Mesenteric fat pad (tissue), 1 donor: Measurements from ENCODE around the gene B3GNT5. TPM values are rescaled to one million over a fixed set of nuclear protein-coding genes. Genes with fewer than 3 reads are reported as not detected.

Experiments used
- DNase-seq: peaks from one replicate; pipeline ENCODE4 v3.0.0-alpha.2; 2020; ENCODE audit warnings: low spot score
- long read RNA-seq: library from polyadenylated mRNA; unstranded; transcript quantifications from one replicate; pipeline ENCODE4 v2.0.0, GENCODE V29; 2020
- total RNA-seq: library from RNA; stranded (reverse); fragmentation: NEBNext Ultra II Directional; extraction: Animal tissue kit (Norgen Biotek cat#: 25700); gene quantifications from one replicate; pipeline ENCODE4 v1.2.1, GENCODE V29; 2021
- donor health status: DM: yes; HTN: yes; CAD: no.

Gene B3GNT5
- total RNA-seq = 35.2 TPM
- long read RNA-seq, full-length matches to known transcripts = 3 of 12 reads
- long read RNA-seq, partial matches to known transcripts = 4 of 12 reads
- long read RNA-seq, other reads (novel, unspliced or antisense) = 5 of 12 reads

GRCh38 chr3:183252973-183253527 is at the start of gene B3GNT5:
B3GNT5 (plus strand) TSS chr3:183253253; CDS start chr3:183269799, 16,546 bp downstream.
- DNase-seq = no peak

- DNase-seq = no peak
Observed at GRCh38 chr3:183203670-183204069, 49.4 kb upstream of the B3GNT5 start.

- DNase-seq = no peak
Observed at GRCh38 chr3:183208260-183208659, 44.8 kb upstream of the B3GNT5 start.

GRCh38 chr3:183208800-183209199 is 44.3 kb upstream of the B3GNT5 start:
- DNase-seq = no peak

GRCh38 chr3:183210341-183210740 is 42.7 kb upstream of the B3GNT5 start:
- DNase-seq = no peak

- DNase-seq = no peak
Observed at GRCh38 chr3:183210862-183211341, 42.2 kb upstream of the B3GNT5 start.

- no peak for DNase-seq
Observed at GRCh38 chr3:183211352-183211751, 41.7 kb upstream of the B3GNT5 start.

GRCh38 chr3:183212096-183212495 is 41.0 kb upstream of the B3GNT5 start:
- DNase-seq = no peak

- no peak for DNase-seq
Observed at GRCh38 chr3:183212565-183212964, 40.5 kb upstream of the B3GNT5 start.

GRCh38 chr3:183213415-183214276 is 39.4 kb upstream of the B3GNT5 start:
- DNase-seq = no peak

GRCh38 chr3:183214277-183214612 is 38.8 kb upstream of the B3GNT5 start:
- no peak for DNase-seq

GRCh38 chr3:183215591-183216202 is 37.4 kb upstream of the B3GNT5 start:
- DNase-seq = no peak

- no peak for DNase-seq
Observed at GRCh38 chr3:183217548-183218332, 35.3 kb upstream of the B3GNT5 start.

- DNase-seq = no peak
Observed at GRCh38 chr3:183218826-183219225, 34.2 kb upstream of the B3GNT5 start.

GRCh38 chr3:183220828-183221227 is 32.2 kb upstream of the B3GNT5 start:
- DNase-seq = no peak

- no peak for DNase-seq
Observed at GRCh38 chr3:183222631-183223235, 30.3 kb upstream of the B3GNT5 start.

- DNase-seq = no peak
Observed at GRCh38 chr3:183224180-183224970, 28.7 kb upstream of the B3GNT5 start.

GRCh38 chr3:183226333-183226890 is 26.6 kb upstream of the B3GNT5 start:
- DNase-seq = no peak

GRCh38 chr3:183227586-183227985 is 25.5 kb upstream of the B3GNT5 start:
- no peak for DNase-seq

GRCh38 chr3:183229178-183229577 is 23.9 kb upstream of the B3GNT5 start:
- DNase-seq = no peak
